T-cell (primary cell): Measurements from ENCODE around the gene ZMYND8. TPM values are rescaled to one million over a fixed set of nuclear protein-coding genes. Genes with fewer than 3 reads are reported as not detected.
A peak's percentile ranks its signal among the peaks of the same experiment; 100 is the strongest.

ENCODE experiments used
- ATAC-seq, 4 experiments: fragments of 200-7000 bp in 3 of 4; fragments of 150-1000 bp in 1 of 4; cut with Tn5 transposase; replicated peaks in 1 of 4; 1 replicate in 3 of 4; 2 replicates in 1 of 4; pipeline ENCODE4 v1.10.0; 2021; ENCODE audit warnings: moderate library complexity in 3 of 4, mild to moderate bottlenecking in 2 of 4, moderate number of reproducible peaks in 1 of 4
- CTCF ChIA-PET, 2 donors: fragments of 300-600 bp; sonication (Branson Sonifier 250); formaldehyde crosslinking; loops; one replicate each; lab custom pipeline; 2022; ENCODE audit warnings: antibody characterized with exemption in 2 of 2; lab: Charles Lee
- POLR2A ChIA-PET, 2 donors: fragments of 300-600 bp; sonication (Branson Sonifier 250); formaldehyde crosslinking; loops; one replicate each; lab custom pipeline; 2022; ENCODE audit warnings: antibody characterized with exemption in 2 of 2; lab: Charles Lee
- DNase-seq, 35 experiments: peaks; one replicate each; pipeline versions ENCODE4 v3.0.0 to v3.0.0-alpha.2; 2013 to 2023
- H3K27ac ChIP-seq: one replicate; pipeline ENCODE4 v1.5.1; 2013; ENCODE audit warnings: low read length
- H3K27me3 ChIP-seq, 2 experiments: replicated peaks in 1 of 2; 1 replicate in 1 of 2; 2 replicates in 1 of 2; pipeline versions ENCODE4 v1.6.1 to v1.7.0; 2013; ENCODE audit warnings: low read length in 1 of 2, mixed read lengths in 1 of 2; ENCODE audit not compliant: control insufficient read depth in 2 of 2, insufficient read depth in 2 of 2; ENCODE audit errors: extremely low read depth in 1 of 2
- H3K36me3 ChIP-seq, 2 donors: 1 replicate in 1 of 2; 2 replicates in 1 of 2; pipeline versions ENCODE4 v1.6.1 to v1.7.0; 2013; ENCODE audit warnings: low read length in 1 of 2; ENCODE audit not compliant: control insufficient read depth in 2 of 2, insufficient read depth in 1 of 2; ENCODE audit errors: extremely low read depth in 1 of 2
- H3K4me1 ChIP-seq, 2 experiments: 1 replicate in 1 of 2; 2 replicates in 1 of 2; pipeline versions ENCODE4 v1.6.1 to v1.7.0; 2013; ENCODE audit warnings: low read length in 2 of 2, mixed read lengths in 1 of 2; ENCODE audit not compliant: insufficient read depth in 2 of 2, control insufficient read depth in 1 of 2; ENCODE audit errors: extremely low read depth in 1 of 2
- H3K4me3 ChIP-seq, 2 donors: 1 replicate in 1 of 2; 2 replicates in 1 of 2; pipeline versions ENCODE4 v1.5.1 to v1.7.0; 2013; ENCODE audit warnings: mild to moderate bottlenecking in 2 of 2, low read length in 1 of 2, moderate library complexity in 1 of 2; ENCODE audit not compliant: control insufficient read depth in 1 of 2; ENCODE audit errors: extremely low read depth in 1 of 2
- H3K9me3 ChIP-seq: 2 replicates; pipeline ENCODE4 v1.7.0; 2013
- H3K27ac Mint-ChIP-seq, 2 donors: one replicate each; pipeline ENCODE4 v1.8.0; 2020 to 2021; ENCODE audit warnings: mild to moderate bottlenecking in 2 of 2, mixed read lengths in 2 of 2
- H3K27me3 Mint-ChIP-seq, 2 donors: one replicate each; pipeline ENCODE4 v1.8.0; 2021 to 2022; ENCODE audit warnings: mixed read lengths in 2 of 2
- H3K36me3 Mint-ChIP-seq: one replicate; pipeline ENCODE4 v1.8.0; 2021; ENCODE audit warnings: mixed read lengths
- H3K4me1 Mint-ChIP-seq, 3 donors: one replicate each; pipeline ENCODE4 v1.8.0; 2020 to 2022; ENCODE audit warnings: mixed read lengths in 3 of 3, mild to moderate bottlenecking in 1 of 3
- H3K4me3 Mint-ChIP-seq, 3 donors: one replicate each; pipeline ENCODE4 v1.8.0; 2020 to 2022; ENCODE audit warnings: mild to moderate bottlenecking in 3 of 3, mixed read lengths in 3 of 3, moderate library complexity in 3 of 3
- H3K9me3 Mint-ChIP-seq, 3 donors: one replicate each; pipeline ENCODE4 v1.8.0; 2020 to 2022; ENCODE audit warnings: mixed read lengths in 3 of 3
- WGBS: methylation state at CpG from one replicate; pipeline ENCODE4 v1.1.5; 2013; ENCODE audit warnings: missing lambda C conversion rate; ENCODE audit not compliant: insufficient coverage; 5-methylcytosine and 5-hydroxymethylcytosine counted together
- total RNA-seq, 35 experiments: library from RNA in 6 of 35; stranded (reverse) in 6 of 35; fragments of 120-200 nt in 1 of 35; gene quantifications; one replicate each; pipeline versions ENCODE4 v1.2.1 to v1.2.4 and lab custom pipeline; 2013 to 2026

The ZMYND8 gene
- total RNA-seq, 5 donors from 2014 or later (not counting 1 experiment from before 2014, with no cell fraction given): 39.6 to 68.9 (median 43.6) TPM

GRCh38 chr20:47304287-47304686, 52.2 kb downstream of the ZMYND8 start:
- peaks cover 35% of the 10 kb centered on the region for H3K36me3 Mint-ChIP-seq

GRCh38 chr20:47303736-47304135, 52.8 kb downstream of the ZMYND8 start:
- H3K36me3 ChIP-seq: peaks cover 33 to 62% of the 10 kb centered on the region in 2 donors
- Mint-ChIP-seq H3K27ac (peak overlapping the region; percentile 49 to 52), H3K4me3 (no peak overlapping the region), H3K4me1 (peaks cover 14 to 27% (median 24%) of the 10 kb centered on the region in 3 donors), H3K27me3 (no peaks in the 10 kb centered on the region), H3K36me3 (peaks cover 35% of the 10 kb centered on the region), H3K9me3 (no peaks in the 10 kb centered on the region)
- ChIA-PET POLR2A (interaction anchor here in 1 of 2 donors (0.6 kb wide), 1 partner anchor 32 kb away, joined by 3 read pairs; no protein-coding TSS in a partner anchor), CTCF (interaction anchor here in 1 of 2 donors (1.3 kb wide), 1 partner anchor 190 kb away, joined by 3 read pairs; no protein-coding TSS in a partner anchor)
- no peak overlapping the region for H3K4me3 ChIP-seq
- DNase-seq: no peak
- H3K4me1 ChIP-seq: peaks cover 0 to 7% of the 10 kb centered on the region in 2 experiments
- H3K9me3 ChIP-seq: no peaks in the 10 kb centered on the region
- H3K27me3 ChIP-seq: no peaks in the 10 kb centered on the region
- WGBS: 100% methylated on average over 2 of the region's 2 CpGs
- H3K27ac ChIP-seq: no peak overlapping the region
- no peak for ATAC-seq

More at GRCh38 chr20:47304287-47304686, 52.2 kb downstream of the ZMYND8 start:
- no peaks in the 10 kb centered on the region for H3K9me3 ChIP-seq
- no CpG with 5 or more reads among the region's 3 CpGs for WGBS
- no peaks in the 10 kb centered on the region for H3K27me3 ChIP-seq
- peaks cover 0 to 7% of the 10 kb centered on the region in 2 experiments for H3K4me1 ChIP-seq
- Mint-ChIP-seq H3K27me3 (no peaks in the 10 kb centered on the region), H3K27ac (peak overlapping the region; percentile 28 to 49), H3K4me1 (peaks cover 14 to 27% (median 24%) of the 10 kb centered on the region in 3 donors), H3K9me3 (no peaks in the 10 kb centered on the region), H3K4me3 (no peak overlapping the region)
- ATAC-seq (no peak), DNase-seq (no peak)
- peaks cover 37 to 66% of the 10 kb centered on the region in 2 donors for H3K36me3 ChIP-seq
- ChIA-PET CTCF (interaction anchor here in 1 of 2 donors (0.5 kb wide), 1 partner anchor 76 kb away, joined by 3 read pairs; no protein-coding TSS in a partner anchor), POLR2A (interaction anchor here in 1 of 2 donors (0.6 kb wide), 1 partner anchor 32 kb away, joined by 3 read pairs; no protein-coding TSS in a partner anchor)
- no peak overlapping the region for H3K4me3 ChIP-seq
- no peak overlapping the region for H3K27ac ChIP-seq

- 50% methylated on average over 1 of the region's 4 CpGs for WGBS
- Mint-ChIP-seq H3K4me1 (peaks cover 14 to 17% (median 14%) of the 10 kb centered on the region in 3 donors), H3K27me3 (no peaks in the 10 kb centered on the region), H3K27ac (no peak overlapping the region), H3K4me3 (no peak overlapping the region), H3K36me3 (peaks cover 58% of the 10 kb centered on the region), H3K9me3 (no peaks in the 10 kb centered on the region)
- Histone ChIP-seq H3K4me3 (no peak overlapping the region), H3K27me3 (no peaks in the 10 kb centered on the region), H3K4me1 (no peaks in the 10 kb centered on the region), H3K27ac (no peak overlapping the region), H3K36me3 (peaks cover 17 to 74% of the 10 kb centered on the region in 2 donors), H3K9me3 (no peaks in the 10 kb centered on the region)
- CTCF ChIA-PET: no interaction called here
- DNase-seq: no peak
- POLR2A ChIA-PET: no interaction called here
- no peak for ATAC-seq
Observed at GRCh38 chr20:47300071-47300470, 56.4 kb downstream of the ZMYND8 start.

- H3K27me3 Mint-ChIP-seq: no peaks in the 10 kb centered on the region
- 98% methylated on average over 5 of the region's 8 CpGs for WGBS
- H3K4me3 Mint-ChIP-seq: no peak overlapping the region
- no peaks in the 10 kb centered on the region for H3K27me3 ChIP-seq
- no peak for DNase-seq
- peaks cover 17 to 73% of the 10 kb centered on the region in 2 donors for H3K36me3 ChIP-seq
- H3K36me3 Mint-ChIP-seq: peaks cover 71% of the 10 kb centered on the region
- H3K4me3 ChIP-seq: no peak overlapping the region
- H3K27ac ChIP-seq: no peak overlapping the region
- H3K9me3 Mint-ChIP-seq: no peaks in the 10 kb centered on the region
- POLR2A ChIA-PET: interaction anchor here in 1 of 2 donors (0.6 kb wide), 1 partner anchor 8 kb away, joined by 17 read pairs; no protein-coding TSS in a partner anchor
- H3K4me1 Mint-ChIP-seq: peaks cover 5 to 14% (median 10%) of the 10 kb centered on the region in 3 donors
- CTCF ChIA-PET: interaction anchor here in 1 of 2 donors (0.6 kb wide), 1 partner anchor 10 kb away, joined by 14 read pairs; no protein-coding TSS in a partner anchor
- no peaks in the 10 kb centered on the region for H3K9me3 ChIP-seq
- no peak overlapping the region for H3K27ac Mint-ChIP-seq
- no peaks in the 10 kb centered on the region for H3K4me1 ChIP-seq
- ATAC-seq: no peak
Observed at GRCh38 chr20:47298624-47299023, 57.9 kb downstream of the ZMYND8 start.

- no peaks in the 10 kb centered on the region for H3K27me3 Mint-ChIP-seq
- DNase-seq (no peak), ATAC-seq (no peak)
- peaks cover 4 to 9% (median 7%) of the 10 kb centered on the region in 3 donors for H3K4me1 Mint-ChIP-seq
- Histone ChIP-seq H3K36me3 (peaks cover 17 to 72% of the 10 kb centered on the region in 2 donors), H3K4me1 (no peaks in the 10 kb centered on the region), H3K9me3 (no peaks in the 10 kb centered on the region), H3K4me3 (no peak overlapping the region), H3K27me3 (no peaks in the 10 kb centered on the region), H3K27ac (no peak overlapping the region)
- CTCF ChIA-PET: interaction anchor here (0.8 to 1.1 kb wide), 3 partner anchors 85 to 87 kb away, joined by 3 to 5 read pairs (median 3); no protein-coding TSS in a partner anchor
- POLR2A ChIA-PET: no interaction called here
- peak overlapping the region in 1 of 2 donors; percentile 13 for H3K27ac Mint-ChIP-seq
- no CpG with 5 or more reads among the region's 4 CpGs for WGBS
- H3K9me3 Mint-ChIP-seq: no peaks in the 10 kb centered on the region
- no peak overlapping the region for H3K4me3 Mint-ChIP-seq
- H3K36me3 Mint-ChIP-seq: peaks cover 72% of the 10 kb centered on the region
Observed at GRCh38 chr20:47297746-47298145, 58.8 kb downstream of the ZMYND8 start.

GRCh38 chr20:47296950-47297349, 59.5 kb downstream of the ZMYND8 start:
- 90% methylated on average over 3 of the region's 6 CpGs for WGBS
- Histone ChIP-seq H3K9me3 (no peaks in the 10 kb centered on the region), H3K27me3 (no peaks in the 10 kb centered on the region), H3K4me3 (no peak overlapping the region), H3K36me3 (peaks cover 17 to 70% of the 10 kb centered on the region in 2 donors), H3K4me1 (no peaks in the 10 kb centered on the region), H3K27ac (no peak overlapping the region)
- Mint-ChIP-seq H3K27ac (peak overlapping the region in 1 of 2 donors; percentile 13), H3K27me3 (no peaks in the 10 kb centered on the region), H3K9me3 (no peaks in the 10 kb centered on the region), H3K36me3 (peaks cover 69% of the 10 kb centered on the region), H3K4me3 (no peak overlapping the region), H3K4me1 (peaks cover 0 to 6% (median 5%) of the 10 kb centered on the region in 3 donors)
- ChIA-PET POLR2A (no interaction called here), CTCF (interaction anchor here (0.8 to 1.1 kb wide), 3 partner anchors 86 to 87 kb away, joined by 3 to 5 read pairs (median 3); no protein-coding TSS in a partner anchor)
- no peak for ATAC-seq
- DNase-seq: peak in 4 of 35 experiments; percentile 3 to 18 (median 12)
